IgD-negative memory B cell (primary cell): ENCODE measurements around the gene ARHGAP12. TPM values are rescaled to one million over a fixed set of nuclear protein-coding genes. Genes with fewer than 3 reads are reported as not detected.

Experiments
- H3K27ac Mint-ChIP-seq, 3 donors: one replicate each; pipeline ENCODE4 v1.8.0; 2020 to 2022; ENCODE audit warnings: mild to moderate bottlenecking in 3 of 3, mixed read lengths in 3 of 3, moderate library complexity in 1 of 3
- H3K27me3 Mint-ChIP-seq: one replicate; pipeline ENCODE4 v1.8.0; 2021; ENCODE audit warnings: mixed read lengths
- H3K36me3 Mint-ChIP-seq: one replicate; pipeline ENCODE4 v1.8.0; 2020; ENCODE audit warnings: mild to moderate bottlenecking, mixed read lengths
- H3K4me1 Mint-ChIP-seq, 3 donors: one replicate each; pipeline ENCODE4 v1.8.0; 2020 to 2022; ENCODE audit warnings: mixed read lengths in 3 of 3, mild to moderate bottlenecking in 1 of 3
- H3K4me3 Mint-ChIP-seq, 4 donors: one replicate each; pipeline ENCODE4 v1.8.0; 2020 to 2022; ENCODE audit warnings: mild to moderate bottlenecking in 4 of 4, mixed read lengths in 4 of 4, moderate library complexity in 3 of 4
- H3K9me3 Mint-ChIP-seq, 3 donors: one replicate each; pipeline ENCODE4 v1.8.0; 2020 to 2021; ENCODE audit warnings: mixed read lengths in 3 of 3, mild to moderate bottlenecking in 1 of 3
- polyA plus RNA-seq: library from polyadenylated mRNA; unstranded; fragments of 300-500 nt; fragmentation: Illumina TruSeq; gene quantifications from one replicate; pipeline ENCODE4 v1.2.3, GENCODE V29; 2021

The ARHGAP12 gene
- polyA plus RNA-seq, 1 donor from 2014 or later, result 10.0 TPM

DNA sequence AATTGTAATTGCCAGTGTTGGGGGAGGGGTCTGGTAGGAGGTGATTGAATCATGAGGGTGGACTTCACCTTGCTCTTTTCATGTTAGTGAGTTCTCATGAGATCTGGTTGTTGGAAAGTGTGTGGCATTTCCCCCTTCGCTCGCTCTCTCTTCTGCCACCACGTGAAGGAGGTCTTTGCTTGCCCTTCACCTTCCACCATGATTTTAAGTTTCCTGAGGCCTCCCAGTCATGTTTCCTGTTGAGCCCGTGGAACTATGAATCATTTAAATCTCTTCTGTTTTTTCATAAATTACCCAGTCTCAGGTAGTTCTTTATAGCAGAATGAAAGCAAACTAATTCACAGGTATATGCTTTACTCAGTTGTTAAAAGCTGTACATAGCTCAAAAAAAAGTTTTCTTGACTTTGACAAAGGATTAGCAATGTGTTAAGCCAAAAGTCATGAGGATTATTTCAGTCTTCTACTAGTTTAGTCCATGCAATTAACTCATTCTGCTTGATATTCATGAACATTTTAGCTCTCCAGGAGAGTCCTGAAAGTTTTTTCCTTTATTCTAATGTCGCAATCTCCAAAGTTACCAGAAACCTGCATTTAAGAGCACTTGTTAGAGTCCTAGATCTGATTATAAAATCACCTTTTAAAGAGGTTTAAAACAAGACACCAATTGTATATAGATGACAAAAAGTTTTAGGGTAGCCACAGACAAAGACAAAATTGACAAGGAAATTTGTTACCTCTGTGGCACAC lies 27.7 kb upstream of the ARHGAP12 start:
- H3K4me3 Mint-ChIP-seq, result no peak overlapping the region
- peaks cover 2% of the 10 kb centered on the region for H3K36me3 Mint-ChIP-seq
- peaks cover 3% of the 10 kb centered on the region for H3K27me3 Mint-ChIP-seq
- H3K9me3 Mint-ChIP-seq, result peaks cover 5 to 12% (median 12%) of the 10 kb centered on the region in 3 donors
- H3K4me1 Mint-ChIP-seq, result peaks cover 0 to 2% (median 2%) of the 10 kb centered on the region in 3 donors
- no peak overlapping the region for H3K27ac Mint-ChIP-seq

DNA sequence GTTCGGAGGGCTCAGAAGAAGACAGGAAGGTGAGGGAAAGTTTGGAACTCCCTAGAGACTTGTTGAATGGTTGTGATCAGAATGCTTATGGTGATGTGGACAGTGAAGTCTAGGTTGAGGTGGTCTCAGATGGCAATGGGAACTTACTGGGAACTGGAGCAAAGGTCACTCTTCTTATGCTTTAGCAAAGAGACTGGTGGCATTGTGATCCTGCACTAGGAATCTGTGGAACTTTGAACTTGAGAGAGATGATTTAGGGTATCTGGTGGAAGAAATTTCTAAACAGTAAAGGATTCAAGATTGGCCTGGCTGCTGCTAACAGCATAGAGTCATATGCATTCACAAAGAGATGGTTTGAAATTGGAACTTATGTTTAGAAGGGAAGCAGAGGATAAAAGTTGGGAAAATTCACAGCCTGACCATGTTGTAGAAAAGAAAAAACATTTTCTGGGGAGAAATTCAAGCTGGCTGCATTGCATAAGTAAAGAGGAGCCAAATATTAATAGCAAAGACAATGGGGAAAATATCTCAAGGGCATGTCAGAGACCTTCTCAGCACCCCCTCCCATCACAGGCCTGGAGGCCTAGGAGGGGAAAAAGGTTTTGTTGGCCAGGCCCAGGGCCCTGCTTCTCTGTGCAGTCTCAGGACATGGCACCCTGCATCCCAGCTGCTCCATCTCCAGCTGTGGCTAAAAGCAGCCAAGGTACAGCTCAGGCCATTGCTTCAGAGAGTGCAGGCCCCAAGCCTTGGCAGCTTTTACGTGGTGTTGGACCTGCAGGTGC lies 26.0 kb upstream of the ARHGAP12 start:
- peaks cover 2% of the 10 kb centered on the region for H3K36me3 Mint-ChIP-seq
- no peak overlapping the region for H3K27ac Mint-ChIP-seq
- H3K27me3 Mint-ChIP-seq, result peaks cover 3% of the 10 kb centered on the region
- peaks cover 5 to 12% (median 12%) of the 10 kb centered on the region in 3 donors for H3K9me3 Mint-ChIP-seq
- no peaks in the 10 kb centered on the region for H3K4me1 Mint-ChIP-seq
- peak overlapping the region in 2 of 4 donors; percentile 2 to 39 for H3K4me3 Mint-ChIP-seq

DNA sequence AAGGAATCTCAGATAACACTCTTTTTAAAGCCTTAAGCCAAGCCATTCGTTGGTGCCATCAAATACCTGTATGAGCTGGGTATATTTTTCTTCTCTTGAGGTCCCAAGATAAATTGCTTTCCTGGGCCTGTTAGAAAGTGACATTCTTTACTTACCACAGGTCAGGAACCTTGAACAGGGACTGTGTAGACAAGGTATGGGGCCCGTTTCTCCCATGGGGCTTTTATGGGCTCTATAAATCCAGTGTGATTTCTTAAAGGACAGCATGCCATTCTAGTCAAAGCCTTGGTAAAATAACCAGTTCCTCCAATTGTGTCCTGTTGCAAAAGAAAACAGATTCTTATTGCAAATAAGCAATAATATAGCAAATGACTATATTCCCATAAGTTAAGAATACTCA lies 24.8 kb upstream of the ARHGAP12 start:
- H3K9me3 Mint-ChIP-seq, result peaks cover 5 to 12% (median 12%) of the 10 kb centered on the region in 3 donors
- H3K4me1 Mint-ChIP-seq, result no peaks in the 10 kb centered on the region
- H3K27ac Mint-ChIP-seq, result no peak overlapping the region
- no peak overlapping the region for H3K4me3 Mint-ChIP-seq
- no peaks in the 10 kb centered on the region for H3K27me3 Mint-ChIP-seq
- H3K36me3 Mint-ChIP-seq, result peaks cover 2% of the 10 kb centered on the region

DNA sequence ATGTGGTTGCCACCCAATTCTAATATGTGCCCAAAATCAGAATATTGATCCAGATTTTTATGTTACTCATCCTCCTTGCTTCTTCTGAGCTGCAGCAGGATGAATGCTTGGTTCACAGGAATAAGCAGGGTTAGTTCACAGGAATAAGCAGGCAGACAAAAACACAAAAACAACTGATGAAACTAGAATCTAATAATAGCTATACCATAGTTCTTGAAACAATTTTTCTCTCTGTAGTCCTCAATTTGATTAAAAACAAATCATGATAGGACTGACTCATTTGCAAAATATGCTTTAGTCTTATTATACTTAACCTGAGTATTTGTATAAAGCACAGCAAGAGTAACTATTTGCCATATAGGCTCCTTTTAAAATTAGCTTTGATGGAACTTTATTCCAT lies 24.4 kb upstream of the ARHGAP12 start:
- H3K4me1 Mint-ChIP-seq, result no peaks in the 10 kb centered on the region
- no peaks in the 10 kb centered on the region for H3K27me3 Mint-ChIP-seq
- no peak overlapping the region for H3K4me3 Mint-ChIP-seq
- peaks cover 5 to 12% (median 12%) of the 10 kb centered on the region in 3 donors for H3K9me3 Mint-ChIP-seq
- no peak overlapping the region for H3K27ac Mint-ChIP-seq
- peaks cover 2% of the 10 kb centered on the region for H3K36me3 Mint-ChIP-seq

DNA sequence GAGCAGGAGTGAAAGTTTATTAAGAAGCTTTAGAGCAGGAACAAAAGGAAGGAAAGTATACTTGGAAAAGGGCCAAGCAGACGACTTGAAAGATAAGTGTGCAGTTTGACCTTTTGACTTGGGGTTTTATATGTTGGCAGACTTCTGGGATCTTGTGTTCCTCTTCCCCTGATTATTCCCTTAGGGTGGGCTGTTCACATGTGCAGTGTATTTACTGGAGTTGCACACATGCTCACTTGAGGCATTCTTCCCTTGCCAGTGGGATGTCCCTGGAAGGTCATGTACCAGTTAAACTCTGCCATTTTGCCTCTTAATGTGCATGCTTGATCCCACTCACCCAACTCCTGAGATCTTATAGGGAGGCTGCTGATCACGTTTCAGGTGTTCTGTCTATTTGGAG lies 23.4 kb upstream of the ARHGAP12 start:
- no peaks in the 10 kb centered on the region for H3K4me1 Mint-ChIP-seq

DNA sequence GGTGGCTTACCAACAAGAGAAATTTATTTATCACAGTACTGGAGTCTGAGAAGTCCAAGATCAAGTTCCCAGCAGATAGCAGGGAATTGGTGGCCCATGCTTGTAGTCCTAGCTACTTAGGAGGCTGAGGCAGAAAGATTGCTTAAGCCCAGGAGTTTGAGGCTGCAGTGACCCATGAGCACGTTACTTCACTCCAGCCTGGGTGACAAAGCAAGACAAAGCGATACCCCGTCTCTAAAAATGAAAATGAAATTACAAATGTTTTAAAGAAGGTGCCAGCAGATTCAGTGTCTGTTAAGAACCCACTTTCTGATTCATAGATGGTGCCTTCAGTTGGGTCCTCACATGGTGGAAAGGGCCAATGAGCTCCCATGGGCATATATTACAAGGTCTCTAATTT lies 20.6 kb upstream of the ARHGAP12 start:
- Mint-ChIP-seq H3K36me3 (peaks cover 5% of the 10 kb centered on the region), H3K9me3 (peaks cover 1 to 7% (median 6%) of the 10 kb centered on the region in 3 donors), H3K27ac (no peak overlapping the region), H3K4me1 (peaks cover 3 to 6% (median 6%) of the 10 kb centered on the region in 3 donors), H3K4me3 (no peak overlapping the region), H3K27me3 (no peaks in the 10 kb centered on the region)

More for the DNA sequence above, 23.4 kb upstream of the ARHGAP12 start:
- Mint-ChIP-seq H3K27me3 (no peaks in the 10 kb centered on the region), H3K9me3 (peaks cover 5 to 12% (median 12%) of the 10 kb centered on the region in 3 donors), H3K27ac (no peak overlapping the region), H3K36me3 (peaks cover 2% of the 10 kb centered on the region), H3K4me3 (no peak overlapping the region)

DNA sequence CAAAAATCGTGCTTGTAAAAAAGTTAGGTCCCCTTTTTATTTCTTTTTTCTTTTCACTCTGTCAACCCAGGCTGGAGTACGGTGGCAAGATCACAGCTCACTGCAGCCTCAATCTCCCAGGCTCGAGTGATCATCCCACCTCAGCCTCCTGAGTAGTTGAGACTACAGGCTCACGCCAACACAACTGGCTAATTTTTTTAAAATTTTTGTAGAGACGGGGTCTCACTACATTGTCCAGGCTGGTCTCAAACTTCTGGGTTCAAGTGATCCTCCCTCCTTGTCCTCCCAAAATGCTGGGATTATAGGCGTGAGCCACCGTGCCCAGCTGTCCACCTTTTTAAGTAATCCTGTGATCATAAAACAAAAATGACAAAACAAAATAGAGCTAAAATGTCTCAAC lies 19.4 kb upstream of the ARHGAP12 start:
- peaks cover 3% of the 10 kb centered on the region for H3K36me3 Mint-ChIP-seq
- H3K27ac Mint-ChIP-seq, result no peak overlapping the region
- H3K4me3 Mint-ChIP-seq, result no peak overlapping the region
- H3K9me3 Mint-ChIP-seq, result no peaks in the 10 kb centered on the region
- peaks cover 3 to 6% (median 6%) of the 10 kb centered on the region in 3 donors for H3K4me1 Mint-ChIP-seq
- no peaks in the 10 kb centered on the region for H3K27me3 Mint-ChIP-seq

DNA sequence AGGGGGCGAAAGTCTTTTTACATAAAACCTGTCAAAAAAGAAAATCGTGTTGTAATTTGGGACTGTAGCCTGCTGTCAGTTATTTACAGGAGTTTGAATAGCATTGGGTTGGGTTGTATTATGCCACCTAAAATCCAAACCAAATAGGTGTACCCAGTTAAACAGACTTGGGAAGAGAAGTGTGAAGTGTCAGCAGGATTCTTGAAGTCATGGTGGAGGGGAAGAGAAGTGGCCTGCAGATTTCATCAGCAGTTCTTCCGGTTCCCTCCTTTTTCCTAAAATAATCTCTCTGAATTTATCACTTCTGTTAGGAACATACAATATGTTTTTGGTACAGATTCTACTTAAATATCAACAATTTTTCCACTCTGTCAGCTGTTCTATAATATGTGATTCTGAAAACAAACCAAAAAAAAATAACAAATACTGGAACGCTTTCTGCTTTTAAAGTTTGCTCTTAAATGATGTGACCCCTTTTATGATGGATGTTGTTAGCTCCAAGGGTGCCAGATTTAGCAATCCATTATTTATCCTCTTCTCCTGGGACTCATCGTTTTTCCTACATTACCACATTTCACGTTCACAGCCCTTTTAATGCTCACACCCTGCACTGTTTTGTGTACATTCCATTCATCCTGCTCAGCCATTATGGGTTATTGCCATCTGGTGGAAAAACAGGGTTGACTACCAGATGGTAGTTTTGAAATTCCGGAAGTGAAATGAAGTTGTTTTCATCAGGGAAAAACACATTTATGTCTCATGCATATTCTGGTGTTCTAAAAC lies 18.7 kb upstream of the ARHGAP12 start:
- Mint-ChIP-seq H3K27me3 (no peaks in the 10 kb centered on the region), H3K4me3 (peak overlapping the region in 1 of 4 donors; percentile 67), H3K27ac (no peak overlapping the region), H3K4me1 (peaks cover 3 to 6% (median 6%) of the 10 kb centered on the region in 3 donors), H3K36me3 (peaks cover 3% of the 10 kb centered on the region), H3K9me3 (no peaks in the 10 kb centered on the region)

DNA sequence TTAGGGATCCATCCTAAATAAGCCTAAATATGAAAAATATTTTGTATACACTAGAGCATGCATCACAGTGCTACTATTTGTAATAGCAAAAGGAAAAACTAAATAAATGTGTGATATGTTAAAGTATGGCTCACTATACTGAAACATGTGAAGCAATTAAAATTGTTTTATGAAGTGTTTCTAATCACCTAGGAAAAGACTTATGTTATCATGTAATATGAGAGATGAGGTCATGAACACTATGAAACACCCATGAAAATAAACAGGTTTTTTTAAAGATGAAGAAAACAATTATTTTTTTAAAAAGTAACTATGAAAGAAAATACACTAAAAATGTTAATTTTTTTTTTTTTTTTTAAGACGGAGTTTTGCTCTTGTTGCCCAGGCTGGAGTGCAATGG lies 16.8 kb upstream of the ARHGAP12 start:
- Mint-ChIP-seq H3K4me3 (no peak overlapping the region), H3K27me3 (peaks cover 1% of the 10 kb centered on the region), H3K27ac (no peak overlapping the region), H3K9me3 (no peaks in the 10 kb centered on the region), H3K36me3 (peaks cover 3% of the 10 kb centered on the region), H3K4me1 (peaks cover 5 to 13% (median 11%) of the 10 kb centered on the region in 3 donors)

DNA sequence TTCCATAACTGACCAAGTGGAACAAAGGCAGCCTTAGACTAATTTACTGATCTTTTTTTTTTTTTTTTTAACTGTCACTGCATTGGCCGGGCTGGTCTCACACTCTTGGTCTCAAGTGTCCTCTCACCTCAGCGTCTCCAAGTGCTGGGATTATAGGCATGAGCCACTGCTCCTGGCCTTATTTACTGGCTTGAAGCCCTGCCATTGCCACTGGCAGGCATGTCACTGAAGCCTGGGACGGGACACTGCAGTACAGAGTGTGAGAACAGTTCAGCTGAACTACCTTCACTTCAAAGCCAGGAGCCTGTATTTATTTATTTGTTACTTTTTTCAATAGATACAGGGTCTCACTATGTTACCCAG lies 15.4 kb upstream of the ARHGAP12 start:
- peak overlapping the region in 1 of 3 donors; percentile 16 for H3K27ac Mint-ChIP-seq
- H3K27me3 Mint-ChIP-seq, result peaks cover 1% of the 10 kb centered on the region
- peaks cover 3% of the 10 kb centered on the region for H3K36me3 Mint-ChIP-seq
- H3K4me3 Mint-ChIP-seq, result no peak overlapping the region
- peaks cover 6 to 16% (median 14%) of the 10 kb centered on the region in 3 donors for H3K4me1 Mint-ChIP-seq
- H3K9me3 Mint-ChIP-seq, result no peaks in the 10 kb centered on the region

DNA sequence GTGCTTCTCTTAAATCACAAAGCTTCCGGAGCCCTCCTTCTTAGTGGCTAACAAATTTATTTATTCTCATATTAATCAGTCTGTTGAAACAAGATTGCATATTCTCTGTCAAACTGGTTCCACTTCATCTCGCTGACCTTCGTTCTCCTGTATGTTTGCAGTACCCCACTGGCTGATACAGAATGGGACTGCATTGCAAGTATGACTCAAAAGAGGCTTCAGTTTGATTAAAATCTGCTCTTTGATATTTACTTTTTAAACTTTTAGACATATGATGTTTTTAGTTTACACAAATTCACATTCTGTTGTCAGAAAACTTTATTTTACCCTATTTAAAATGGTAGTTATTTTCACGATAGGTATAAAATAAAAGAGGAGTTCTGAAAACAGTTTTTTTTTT lies 14.3 kb upstream of the ARHGAP12 start:
- no peaks in the 10 kb centered on the region for H3K9me3 Mint-ChIP-seq
- H3K4me3 Mint-ChIP-seq, result no peak overlapping the region
- peaks cover 1% of the 10 kb centered on the region for H3K27me3 Mint-ChIP-seq
- H3K27ac Mint-ChIP-seq, result no peak overlapping the region
- peaks cover 6 to 16% (median 14%) of the 10 kb centered on the region in 3 donors for H3K4me1 Mint-ChIP-seq
- peaks cover 3% of the 10 kb centered on the region for H3K36me3 Mint-ChIP-seq

DNA sequence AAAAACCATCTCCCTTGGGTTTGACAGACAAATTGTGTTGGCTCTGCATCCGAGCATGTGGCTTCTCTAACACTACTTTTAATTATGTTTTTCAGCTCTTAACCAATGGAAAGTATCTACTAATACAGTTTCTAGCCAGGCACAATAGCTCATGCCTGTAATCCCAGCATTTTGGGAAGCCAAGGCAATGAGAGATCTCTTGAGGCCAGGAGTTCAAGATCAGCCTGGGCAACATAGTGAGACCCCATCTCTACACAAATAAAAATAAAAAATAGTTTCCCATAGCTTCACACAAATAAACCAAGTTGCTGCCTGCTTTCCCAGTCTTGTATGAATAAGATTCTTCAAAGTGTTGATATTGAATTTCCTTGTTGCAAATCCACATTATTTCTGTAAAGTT lies 13.8 kb upstream of the ARHGAP12 start:
- Mint-ChIP-seq H3K9me3 (no peaks in the 10 kb centered on the region), H3K27ac (no peak overlapping the region), H3K36me3 (peaks cover 3% of the 10 kb centered on the region), H3K27me3 (peaks cover 1% of the 10 kb centered on the region), H3K4me1 (peaks cover 6 to 16% (median 14%) of the 10 kb centered on the region in 3 donors), H3K4me3 (no peak overlapping the region)

DNA sequence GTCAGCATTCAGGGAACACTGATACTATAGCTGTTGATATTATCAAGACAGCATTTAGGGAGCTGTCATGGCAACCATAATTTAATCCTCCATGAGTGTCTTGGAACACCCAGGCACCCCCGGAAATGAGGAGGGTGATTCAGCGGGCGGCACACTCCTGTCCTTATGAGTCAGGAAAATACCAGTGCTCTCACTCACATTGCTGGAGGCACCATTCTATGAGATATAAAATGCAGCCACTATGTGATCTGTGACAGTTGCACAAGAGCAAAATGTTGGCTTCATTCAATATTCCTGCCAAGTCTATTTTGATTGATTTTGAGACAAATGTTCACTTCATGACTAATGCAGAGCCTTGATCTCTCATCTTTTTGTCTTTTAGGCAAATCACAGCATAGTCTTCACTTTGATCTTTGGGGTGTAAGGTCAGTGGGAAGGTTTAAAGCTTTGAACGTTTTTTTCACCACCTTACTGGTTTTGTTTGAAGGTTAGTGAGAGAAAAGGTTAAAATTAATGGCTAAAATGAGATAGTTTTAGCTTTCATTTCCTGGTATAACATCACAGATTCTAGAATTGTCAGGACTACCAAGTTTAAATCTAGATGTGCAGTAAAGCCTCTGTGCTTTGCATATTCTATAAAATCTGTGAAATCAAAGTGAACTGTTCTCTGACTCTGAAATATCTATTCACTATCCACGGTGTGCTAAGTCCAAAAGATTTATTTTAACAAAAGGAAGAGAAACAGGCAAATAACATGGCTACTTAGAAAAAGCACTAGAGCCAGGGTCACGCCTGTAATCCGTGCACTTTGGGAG lies 12.4 kb upstream of the ARHGAP12 start:
- Mint-ChIP-seq H3K27me3 (peaks cover 1% of the 10 kb centered on the region), H3K9me3 (no peaks in the 10 kb centered on the region), H3K36me3 (peaks cover 3% of the 10 kb centered on the region), H3K4me3 (peak overlapping the region in 1 of 4 donors; percentile 47), H3K4me1 (peaks cover 6 to 16% (median 14%) of the 10 kb centered on the region in 3 donors), H3K27ac (no peak overlapping the region)
